Loucy (cell line): ENCODE measurements around the gene PPP2R1A.

ENCODE experiments used
- EZH2phosphoT487 ChIP-seq: fragments of 200-600 bp; IDR thresholded peaks from 2 replicates; pipeline ENCODE4 v1.6.1; 2018; ENCODE audit warnings: antibody characterized with exemption, mild to moderate bottlenecking, moderate library complexity, borderline replicate concordance
- TF ChIP-seq, protein P1 (sequence below): fragments of 200-600 bp; sonication (generic); conservative IDR thresholded peaks from 2 replicates; pipeline ENCODE4 v1.5.1; 2014; ENCODE audit warnings: mild to moderate bottlenecking, antibody characterized with exemption, low read length

DNA sequence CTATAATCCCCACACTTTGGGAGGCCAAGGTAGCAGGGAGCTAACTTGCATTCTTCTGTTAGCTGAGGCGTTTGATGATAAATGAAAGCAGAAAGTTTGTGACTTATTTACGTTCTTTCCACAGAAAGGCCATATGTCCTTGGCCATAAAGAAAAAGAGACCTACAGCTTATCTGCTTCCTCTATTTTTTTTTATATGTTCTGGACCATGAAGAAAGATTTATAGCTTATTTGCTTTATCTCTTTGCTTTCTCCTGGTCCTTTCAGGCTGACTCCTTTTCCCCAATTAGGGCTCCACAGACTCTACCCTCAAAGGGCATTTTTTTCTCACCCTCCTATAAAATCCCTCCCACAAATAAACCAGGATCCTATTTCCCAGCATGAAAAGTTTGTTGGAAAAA, 48.6 kb upstream of the PPP2R1A start:
- TF ChIP-seq, protein P1, sequence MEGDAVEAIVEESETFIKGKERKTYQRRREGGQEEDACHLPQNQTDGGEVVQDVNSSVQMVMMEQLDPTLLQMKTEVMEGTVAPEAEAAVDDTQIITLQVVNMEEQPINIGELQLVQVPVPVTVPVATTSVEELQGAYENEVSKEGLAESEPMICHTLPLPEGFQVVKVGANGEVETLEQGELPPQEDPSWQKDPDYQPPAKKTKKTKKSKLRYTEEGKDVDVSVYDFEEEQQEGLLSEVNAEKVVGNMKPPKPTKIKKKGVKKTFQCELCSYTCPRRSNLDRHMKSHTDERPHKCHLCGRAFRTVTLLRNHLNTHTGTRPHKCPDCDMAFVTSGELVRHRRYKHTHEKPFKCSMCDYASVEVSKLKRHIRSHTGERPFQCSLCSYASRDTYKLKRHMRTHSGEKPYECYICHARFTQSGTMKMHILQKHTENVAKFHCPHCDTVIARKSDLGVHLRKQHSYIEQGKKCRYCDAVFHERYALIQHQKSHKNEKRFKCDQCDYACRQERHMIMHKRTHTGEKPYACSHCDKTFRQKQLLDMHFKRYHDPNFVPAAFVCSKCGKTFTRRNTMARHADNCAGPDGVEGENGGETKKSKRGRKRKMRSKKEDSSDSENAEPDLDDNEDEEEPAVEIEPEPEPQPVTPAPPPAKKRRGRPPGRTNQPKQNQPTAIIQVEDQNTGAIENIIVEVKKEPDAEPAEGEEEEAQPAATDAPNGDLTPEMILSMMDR, result no peak
- TF ChIP-seq EZH2phosphoT487, result no peak
